NCI-H128 (cell line): ENCODE data around the gene PLCG1.
A peak's percentile ranks its signal among the peaks of the same experiment; 100 is the strongest.
"Not testable (repeated sequence)": the region's sequence is repeated elsewhere in the genome, so short reads cannot be mapped to it uniquely, and the experiment has no call there.

Experiments used
- DNase-seq: peaks from one replicate; lab custom pipeline; 2025; ENCODE audit not compliant: unreplicated experiment; lab: John Stamatoyannopoulos, UW

Gene PLCG1

GRCh38 chr20:41124451-41125094 is 12.8 kb upstream of the PLCG1 start:
- no peak for DNase-seq

GRCh38 chr20:41125530-41126457 is 11.5 kb upstream of the PLCG1 start:
- no peak for DNase-seq

GRCh38 chr20:41126719-41127118 is 10.6 kb upstream of the PLCG1 start:
- no peak for DNase-seq

GRCh38 chr20:41128317-41128716 is 9.0 kb upstream of the PLCG1 start:
- not testable (repeated sequence) for DNase-seq

GRCh38 chr20:41131594-41132387 is 5.6 kb upstream of the PLCG1 start:
- DNase-seq = no peak

GRCh38 chr20:41132388-41132775 is 5.0 kb upstream of the PLCG1 start:
- not testable (repeated sequence) for DNase-seq

- DNase-seq = no peak
Observed at GRCh38 chr20:41133709-41134361, 3.5 kb upstream of the PLCG1 start.

GRCh38 chr20:41134362-41135186 is 2.8 kb upstream of the PLCG1 start:
- no peak for DNase-seq

GRCh38 chr20:41135187-41135887 is 2.0 kb upstream of the PLCG1 start:
- DNase-seq = no peak

- DNase-seq = no peak
Observed at GRCh38 chr20:41135888-41136679, 1.3 kb upstream of the PLCG1 start.

- DNase-seq = peak; percentile 28
Observed at GRCh38 chr20:41137614-41138474, 501 bp downstream of the PLCG1 start.

- no peak for DNase-seq
Observed at GRCh38 chr20:41138475-41139226, 1.3 kb downstream of the PLCG1 start.

GRCh38 chr20:41139227-41140093 is 2.1 kb downstream of the PLCG1 start:
- no peak for DNase-seq

GRCh38 chr20:41140226-41141133 is 3.1 kb downstream of the PLCG1 start:
- no peak for DNase-seq

- no peak for DNase-seq
Observed at GRCh38 chr20:41141153-41141815, 3.9 kb downstream of the PLCG1 start.
